GM12878 (cell line): ENCODE results near the gene SLC36A3. TPM values are rescaled to one million over a fixed set of nuclear protein-coding genes. Genes with fewer than 3 reads are reported as not detected.

Experiments used
- ATAC-seq: fragments of 200-7000 bp; cut with Tn5 transposase; 3 replicates; pipeline ENCODE4 v1.9.1; 2020; ENCODE audit warnings: mild to moderate bottlenecking, moderate library complexity
- BruUV-seq: library from RNA; stranded (reverse); fragments of 400-500 nt; replicated peaks from 2 replicates; lab custom pipeline; 2021; lab: Mats Ljungman, UMichigan
- CTCF ChIA-PET: fragments of 300-600 bp; sonication (Branson Sonifier 250); formaldehyde crosslinking; extraction: SDS; loops from one replicate; lab custom pipeline; 2021; ENCODE audit warnings: inconsistent platforms; lab: Yijun Ruan, JAX
- POLR2A ChIA-PET: fragments of 350-600 bp; formaldehyde crosslinking; extraction: SDS; loops from one replicate; lab custom pipeline; 2021; ENCODE audit warnings: inconsistent platforms; lab: Charles Lee
- RAD21 ChIA-PET: fragments of 300-600 bp; sonication (Branson Sonifier 250); formaldehyde crosslinking; loops from one replicate; lab custom pipeline; 2023; ENCODE audit warnings: antibody characterized with exemption; ENCODE audit not compliant: unreplicated experiment; lab: Charles Lee
- SMC1A ChIA-PET: fragments of 300-600 bp; sonication (Branson Sonifier 250); formaldehyde crosslinking; loops from one replicate; lab custom pipeline; 2023; ENCODE audit not compliant: unreplicated experiment, uncharacterized antibody; lab: Charles Lee
- DNase-seq: peaks from one replicate; pipeline ENCODE4 v3.0.0-alpha.2; 2011; ENCODE audit warnings: low read depth, low spot score
- FAIRE-seq: peaks from 3 replicates; lab custom pipeline; 2011; peaks lifted over from hg19 to GRCh38; lab: Jason Lieb, UNC
- H2AFZ ChIP-seq: 2 replicates; pipeline ENCODE4 v1.6.0; 2011; ENCODE audit warnings: low read depth, low read length, control low read depth; ENCODE audit not compliant: control insufficient read depth
- H3K27ac ChIP-seq: 2 replicates; pipeline ENCODE4 v1.5.1; 2011; ENCODE audit warnings: control low read depth; ENCODE audit not compliant: control insufficient read depth, insufficient read depth
- H3K27me3 ChIP-seq, 2 experiments: replicated peaks in 1 of 2; 2 replicates each; pipeline versions ENCODE4 v1.6.0 to v1.6.1; 2011; ENCODE audit warnings: low read length in 1 of 2; ENCODE audit not compliant: control insufficient read depth in 2 of 2, insufficient read depth in 2 of 2
- H3K36me3 ChIP-seq, 2 experiments: 2 replicates each; pipeline ENCODE4 v1.5.1; 2011; ENCODE audit warnings: low read length in 1 of 2; ENCODE audit not compliant: control insufficient read depth in 2 of 2, insufficient read depth in 2 of 2
- H3K4me1 ChIP-seq: 2 replicates; pipeline ENCODE4 v1.6.1; 2011; ENCODE audit warnings: mild to moderate bottlenecking, low read length, moderate library complexity, mixed read lengths; ENCODE audit not compliant: control insufficient read depth, insufficient read depth
- H3K4me2 ChIP-seq: 2 replicates; pipeline ENCODE4 v1.6.0; 2011; ENCODE audit warnings: control low read depth; ENCODE audit not compliant: control insufficient read depth, insufficient read depth
- H3K4me3 ChIP-seq: fragments of 200-600 bp; sonication (generic); 2 replicates; pipeline ENCODE4 v1.5.1; 2016
- H3K79me2 ChIP-seq: 2 replicates; pipeline ENCODE4 v1.6.0; 2011; ENCODE audit warnings: low read length; ENCODE audit not compliant: control insufficient read depth, insufficient read depth
- H3K9ac ChIP-seq: 2 replicates; pipeline ENCODE4 v1.8.0; 2011; ENCODE audit warnings: low read length, control low read depth, mixed read lengths; ENCODE audit not compliant: control insufficient read depth, insufficient read depth
- H3K9me3 ChIP-seq: replicated peaks from 3 replicates; pipeline ENCODE4 v1.5.1; 2011; ENCODE audit warnings: mild to moderate bottlenecking, low read length; ENCODE audit not compliant: control insufficient read depth, insufficient read depth
- H4K20me1 ChIP-seq: 2 replicates; pipeline ENCODE4 v1.6.0; 2011; ENCODE audit not compliant: control insufficient read depth, insufficient read depth
- ATF2 ChIP-seq: IDR thresholded peaks from 2 replicates; pipeline ENCODE4 v1.6.1; 2012; ENCODE audit warnings: low read length, inconsistent platforms
- ATF7 ChIP-seq: fragments of 450-650 bp; IDR thresholded peaks from 2 replicates; pipeline ENCODE4 v1.6.1; 2016; ENCODE audit warnings: low read depth, mild to moderate bottlenecking
- E4F1 ChIP-seq: fragments of 450-650 bp; IDR thresholded peaks from 2 replicates; pipeline ENCODE4 v1.6.1; 2018; ENCODE audit warnings: borderline replicate concordance, mild to moderate bottlenecking; ENCODE audit not compliant: partially characterized antibody
- ETV6 ChIP-seq, 2 experiments: fragments of 450-650 bp in 1 of 2; IDR thresholded peaks in 1 of 2; conservative IDR thresholded peaks in 1 of 2; 2 replicates each; pipeline ENCODE4 v1.6.1; 2014; ENCODE audit warnings: antibody characterized with exemption in 1 of 2, borderline replicate concordance in 1 of 2, low read depth in 1 of 2, mild to moderate bottlenecking in 1 of 2, moderate library complexity in 1 of 2
- MEF2B ChIP-seq: fragments of 450-650 bp; IDR thresholded peaks from 2 replicates; pipeline ENCODE4 v1.6.1; 2018; ENCODE audit warnings: mild to moderate bottlenecking, moderate library complexity; ENCODE audit not compliant: partially characterized antibody, poor library complexity, severe bottlenecking
- RBBP5 ChIP-seq: fragments of 200-600 bp; sonication (generic); conservative IDR thresholded peaks from 2 replicates; pipeline ENCODE4 v1.6.1; 2016
- SMC3 ChIP-seq: IDR thresholded peaks from 2 replicates; pipeline ENCODE4 v1.6.1; 2011; ENCODE audit warnings: low read length, improper control_type of control experiment, borderline replicate concordance
- SREBF2 ChIP-seq: IDR thresholded peaks from 2 replicates; pipeline ENCODE4 v1.6.1; 2012; ENCODE audit warnings: mild to moderate bottlenecking, low read length
- ZNF24 ChIP-seq: fragments of 450-650 bp; IDR thresholded peaks from 2 replicates; pipeline ENCODE4 v1.6.1; 2017; ENCODE audit warnings: antibody characterized with exemption, mild to moderate bottlenecking
- ZNF274 ChIP-seq: IDR thresholded peaks from one replicate; pipeline ENCODE4 v1.8.0; 2011; ENCODE audit not compliant: insufficient read length, insufficient read depth
- WGBS: methylation state at CpG from one replicate; pipeline ENCODE4 v1.1.6; 2016; ENCODE audit warnings: low lambda C conversion rate; ENCODE audit not compliant: insufficient replicate concordance, insufficient coverage; ENCODE audit errors: missing lambda C conversion rate; 5-methylcytosine and 5-hydroxymethylcytosine counted together
- in situ Hi-C: fragments of 300-500 bp; cut with MboI; formaldehyde crosslinking; loops from 9 replicates; pipeline ENCODE4 v1.14.3; 2018; ENCODE audit warnings: mixed read lengths
- intact Hi-C: fragments of 100-400 bp; cut with micrococcal nuclease; formaldehyde crosslinking; loops from one replicate; pipeline ENCODE4 v1.14.2; 2022; ENCODE audit not compliant: unreplicated experiment
- polyA plus RNA-seq, 11 experiments: library from polyadenylated mRNA; depleted of rRNA in 4 of 11; unstranded in 6 of 11; stranded (reverse) in 5 of 11; fragments of >200 nt; fragmentation: Nextera tagmentation in 4 of 11; fragmentation: Illumina TruSeq in 1 of 11; extraction: Ambion mirVana in 4 of 11; extraction: Trizol in 1 of 11; gene quantifications; 1 replicate in 1 of 11; 2 replicates in 10 of 11; pipeline versions ENCODE4 v1.2.1 to v1.2.3, GENCODE V29; 2011 to 2016; ENCODE audit warnings: inconsistent platforms in 2 of 11, missing spikeins in 2 of 11, low read depth in 1 of 11
- total RNA-seq, 4 experiments: library from RNA; depleted of rRNA in 3 of 4; stranded (reverse); fragments of >200 nt in 3 of 4; fragmentation: Illumina TruSeq in 1 of 4; extraction: Trizol in 1 of 4; gene quantifications; 2 replicates each; pipeline versions ENCODE4 v1.2.1 to v1.2.3, GENCODE V29; 2013 to 2021
- TF ChIP-seq, protein P1 (sequence below): fragments of 150-350 bp; IDR thresholded peaks from 2 replicates; pipeline ENCODE4 v1.6.1; 2014; ENCODE audit warnings: mild to moderate bottlenecking, low read depth, low read length

Gene SLC36A3
- total and polyA plus RNA-seq, 10 of the 15 experiments (the other 5 are each of a cell fraction or from before 2014, with no cell fraction given), result 0.03 TPM; not detected in 9

GRCh38 chr5:151275803-151276202, 27.8 kb downstream of the SLC36A3 start:
- H3K27me3 ChIP-seq, result no peaks in the 10 kb centered on the region
- FAIRE-seq (no peak), DNase-seq (no peak), ATAC-seq (no peak)
- H3K9ac ChIP-seq, result no peak overlapping the region
- no peak overlapping the region for H2AFZ ChIP-seq
- no peaks in the 10 kb centered on the region for H3K79me2 ChIP-seq
- ChIA-PET RAD21 (interaction anchor here (0.9 kb wide), 1 partner anchor 13 kb away, joined by 3 read pairs; no protein-coding TSS in a partner anchor), POLR2A (interaction anchor here (1.2 kb wide), 1 partner anchor 23 kb away, joined by 8 read pairs; the partner anchor contains the start of gene GM2A), SMC1A (interaction anchor here (1.3 to 2.3 kb wide), 3 partner anchors 10 to 161 kb away, joined by 4 to 8 read pairs (median 5); no protein-coding TSS in a partner anchor), CTCF (interaction anchor here (1.0 to 1.6 kb wide), 5 partner anchors 8 to 40 kb away, joined by 3 to 6 read pairs (median 3); no protein-coding TSS in a partner anchor)
- intact Hi-C loops, result no loop called here
- TF ChIP-seq RBBP5, result no peak
- TF ChIP-seq ETV6 (conservative IDR thresholded peaks at IDR 0.05 in 1 of 2, IDR thresholded peaks at IDR 0.05 in 1 of 2; ENCODE audit: borderline replicate concordance in 1 of 2, low read depth in 1 of 2), result no peak
- TF ChIP-seq ATF2, result no peak
- TF ChIP-seq ATF7, result no peak
- TF ChIP-seq ZNF274, result no peak
- no peak for TF ChIP-seq SMC3
- no peak for TF ChIP-seq MEF2B
- TF ChIP-seq, protein P1, sequence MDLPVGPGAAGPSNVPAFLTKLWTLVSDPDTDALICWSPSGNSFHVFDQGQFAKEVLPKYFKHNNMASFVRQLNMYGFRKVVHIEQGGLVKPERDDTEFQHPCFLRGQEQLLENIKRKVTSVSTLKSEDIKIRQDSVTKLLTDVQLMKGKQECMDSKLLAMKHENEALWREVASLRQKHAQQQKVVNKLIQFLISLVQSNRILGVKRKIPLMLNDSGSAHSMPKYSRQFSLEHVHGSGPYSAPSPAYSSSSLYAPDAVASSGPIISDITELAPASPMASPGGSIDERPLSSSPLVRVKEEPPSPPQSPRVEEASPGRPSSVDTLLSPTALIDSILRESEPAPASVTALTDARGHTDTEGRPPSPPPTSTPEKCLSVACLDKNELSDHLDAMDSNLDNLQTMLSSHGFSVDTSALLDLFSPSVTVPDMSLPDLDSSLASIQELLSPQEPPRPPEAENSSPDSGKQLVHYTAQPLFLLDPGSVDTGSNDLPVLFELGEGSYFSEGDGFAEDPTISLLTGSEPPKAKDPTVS, result no peak
- TF ChIP-seq E4F1, result no peak
- TF ChIP-seq ZNF24, result no peak
- no peak for TF ChIP-seq SREBF2
- in situ Hi-C loops, result no loop called here
- H4K20me1 ChIP-seq, result no peaks in the 10 kb centered on the region
- H3K27ac ChIP-seq, result no peak overlapping the region
- no peaks in the 10 kb centered on the region for H3K4me1 ChIP-seq
- no peaks in the 10 kb centered on the region for H3K9me3 ChIP-seq
- no peak overlapping the region for H3K4me3 ChIP-seq
- no TSS peak for BruUV-seq
- no peak overlapping the region for H3K4me2 ChIP-seq
- 90% methylated on average over 2 of the region's 2 CpGs for WGBS
- H3K36me3 ChIP-seq, result no peaks in the 10 kb centered on the region
